Psoas muscle (tissue), 8 donors: ENCODE measurements around the gene TMCO5A. TPM values are rescaled to one million over a fixed set of nuclear protein-coding genes. Genes with fewer than 3 reads are reported as not detected.
"Not testable (repeated sequence)": the region's sequence is repeated elsewhere in the genome, so short reads cannot be mapped to it uniquely, and the experiment has no call there.

ENCODE experiments used
- ATAC-seq, 4 donors: fragments of 200-7000 bp; cut with Tn5 transposase; one replicate each; pipeline ENCODE4 v1.9.1; 2020; ENCODE audit warnings: moderate library complexity in 3 of 4, mild to moderate bottlenecking in 2 of 4
- DNase-seq, 2 donors: peaks; one replicate each; pipeline ENCODE4 v3.0.0-alpha.2; 2020
- H3K27ac ChIP-seq: fragments of 200-600 bp; one replicate; pipeline ENCODE4 v1.8.0; 2022
- H3K27me3 ChIP-seq, 3 donors: fragments of 200-600 bp in 1 of 3; one replicate each; pipeline versions ENCODE4 v1.6.1 to v1.8.0; 2013 to 2022; ENCODE audit warnings: low read length in 2 of 3, mild to moderate bottlenecking in 2 of 3, moderate library complexity in 1 of 3; ENCODE audit not compliant: insufficient read depth in 3 of 3
- H3K36me3 ChIP-seq, 2 donors: fragments of 200-600 bp in 1 of 2; one replicate each; pipeline versions ENCODE4 v1.6.1 to v1.8.0; 2013 to 2022; ENCODE audit warnings: low read depth in 1 of 2, mild to moderate bottlenecking in 1 of 2, moderate library complexity in 1 of 2; ENCODE audit not compliant: insufficient read depth in 1 of 2
- H3K4me1 ChIP-seq: fragments of 200-600 bp; one replicate; pipeline ENCODE4 v1.8.0; 2022
- H3K4me3 ChIP-seq: fragments of 200-600 bp; one replicate; pipeline ENCODE4 v1.8.0; 2022; ENCODE audit warnings: mild to moderate bottlenecking
- H3K9me3 ChIP-seq: fragments of 200-600 bp; one replicate; pipeline ENCODE4 v1.8.0; 2022
- WGBS, 3 donors: extraction: QIAGEN DNeasy Blood & Tissue Kit; methylation state at CpG; one replicate each; pipeline versions ENCODE4 v1.1.6 to v1.1.7; 2013; 5-methylcytosine and 5-hydroxymethylcytosine counted together
- intact Hi-C, 2 donors: fragments of 100-400 bp; cut with DNase I; formaldehyde crosslinking; loops; one replicate each; pipeline versions ENCODE4 v1.11.0 to v1.14.2; 2022
- polyA plus RNA-seq, 3 donors: library from polyadenylated mRNA; stranded (reverse); fragments of 200-250 nt; gene quantifications; one replicate each; pipeline ENCODE4 v1.2.3, GENCODE V29; 2013
- total RNA-seq, 4 donors: library from RNA; stranded (reverse); fragmentation: NEBNext Ultra II Directional in 2 of 4; extraction: Animal tissue kit (Norgen Biotek cat#: 25700) in 2 of 4; gene quantifications; one replicate each; pipeline versions ENCODE4 v1.2.1 to v1.2.4, GENCODE V29; 2021 to 2023
- TF ChIP-seq, protein P1 (sequence below): fragments of 200-600 bp; IDR thresholded peaks from one replicate; pipeline ENCODE4 v1.8.0; 2022; ENCODE audit warnings: antibody characterized with exemption
- donor health status: healthy with polysubstance abuse.
- donor health status: DM: no; HTN: no; CAD: no; lungs with moderate emphysema.
- donor health status: Bipolar disorder and iron deficiency.
- donor health status: healthy.
- donor health status: DM: yes; HTN: yes; CAD: no.
- donor health status: DM: no; HTN: no; CAD: no.
- donor health status: DM: no; HTN: no; CAD: no.
- donor health status: DM: yes; HTN: yes; CAD: no.

Gene TMCO5A
- total and polyA plus RNA-seq, 7 donors, result not detected

DNA sequence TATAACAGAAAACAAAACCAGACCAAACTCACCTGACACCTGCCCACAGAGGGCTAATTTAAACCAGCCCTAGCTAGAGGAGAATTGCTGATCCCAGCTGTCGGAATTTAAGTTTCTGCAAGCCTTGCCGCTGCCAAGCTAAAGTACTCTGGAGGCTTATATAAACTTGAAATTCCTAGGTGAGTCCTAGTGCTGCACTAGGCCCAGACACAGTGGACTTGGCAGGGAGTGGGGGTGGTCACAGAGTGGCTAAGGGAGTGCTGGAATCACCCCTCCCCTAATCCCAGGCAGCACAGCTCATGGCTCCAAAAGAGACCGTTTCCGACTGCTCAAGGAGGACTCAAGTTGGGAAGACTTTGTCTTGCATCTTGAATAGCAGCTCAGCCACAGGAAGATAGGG, 17.6 kb downstream of the TMCO5A start:
- 87 to 92% (median 87%) methylated on average over 4 of the region's 4 CpGs for WGBS, 3 donors
- ATAC-seq, result no peak

GRCh38 chr15:37960742-37961141, 26.3 kb downstream of the TMCO5A start:
- H3K9me3 ChIP-seq, result not testable (repeated sequence)

More for the DNA sequence above, 17.6 kb downstream of the TMCO5A start:
- intact Hi-C loops, result no loop called here
- Histone ChIP-seq H3K4me1 (no peaks in the 10 kb centered on the region), H3K9me3 (no peaks in the 10 kb centered on the region), H3K36me3 (no peaks in the 10 kb centered on the region), H3K27me3 (no peaks in the 10 kb centered on the region), H3K27ac (no peak overlapping the region), H3K4me3 (no peak overlapping the region)
- TF ChIP-seq, protein P1, sequence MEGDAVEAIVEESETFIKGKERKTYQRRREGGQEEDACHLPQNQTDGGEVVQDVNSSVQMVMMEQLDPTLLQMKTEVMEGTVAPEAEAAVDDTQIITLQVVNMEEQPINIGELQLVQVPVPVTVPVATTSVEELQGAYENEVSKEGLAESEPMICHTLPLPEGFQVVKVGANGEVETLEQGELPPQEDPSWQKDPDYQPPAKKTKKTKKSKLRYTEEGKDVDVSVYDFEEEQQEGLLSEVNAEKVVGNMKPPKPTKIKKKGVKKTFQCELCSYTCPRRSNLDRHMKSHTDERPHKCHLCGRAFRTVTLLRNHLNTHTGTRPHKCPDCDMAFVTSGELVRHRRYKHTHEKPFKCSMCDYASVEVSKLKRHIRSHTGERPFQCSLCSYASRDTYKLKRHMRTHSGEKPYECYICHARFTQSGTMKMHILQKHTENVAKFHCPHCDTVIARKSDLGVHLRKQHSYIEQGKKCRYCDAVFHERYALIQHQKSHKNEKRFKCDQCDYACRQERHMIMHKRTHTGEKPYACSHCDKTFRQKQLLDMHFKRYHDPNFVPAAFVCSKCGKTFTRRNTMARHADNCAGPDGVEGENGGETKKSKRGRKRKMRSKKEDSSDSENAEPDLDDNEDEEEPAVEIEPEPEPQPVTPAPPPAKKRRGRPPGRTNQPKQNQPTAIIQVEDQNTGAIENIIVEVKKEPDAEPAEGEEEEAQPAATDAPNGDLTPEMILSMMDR, result no peak
- no peak for DNase-seq

DNA sequence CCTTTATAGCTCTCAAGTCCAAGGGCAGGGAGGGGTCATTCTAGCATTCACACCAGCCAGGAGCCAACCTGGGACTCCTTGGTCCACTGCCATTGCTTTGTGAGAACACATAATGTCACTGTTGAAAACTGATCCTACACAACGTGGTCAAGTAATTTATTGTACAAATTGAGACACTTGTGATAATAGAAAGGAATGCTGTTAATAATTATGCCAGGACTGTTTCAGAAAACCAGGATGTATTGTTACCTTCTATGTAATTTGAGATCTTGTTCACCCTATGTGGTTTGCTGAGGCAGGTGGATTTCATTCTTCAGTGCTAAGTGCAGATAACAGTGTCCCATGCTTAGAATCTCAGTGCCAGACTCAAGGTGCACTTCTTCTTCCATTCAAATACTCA, 33.3 kb downstream of the TMCO5A start:
- intact Hi-C loops, result no loop called here
- ATAC-seq, result no peak
- 29 to 36% (median 30%) methylated on average over 1 of the region's 1 CpG for WGBS, 3 donors
- Histone ChIP-seq H3K4me1 (no peaks in the 10 kb centered on the region), H3K27ac (no peak overlapping the region), H3K4me3 (no peak overlapping the region), H3K9me3 (peaks cover 3% of the 10 kb centered on the region), H3K27me3 (peaks cover 0 to 3% (median 0%) of the 10 kb centered on the region in 3 donors), H3K36me3 (no peaks in the 10 kb centered on the region)
- TF ChIP-seq, protein P1, result no peak
- no peak for DNase-seq

More at GRCh38 chr15:37960742-37961141, 26.3 kb downstream of the TMCO5A start:
- ATAC-seq, H3K4me3 ChIP-seq, H3K36me3 ChIP-seq, H3K4me1 ChIP-seq, H3K27me3 ChIP-seq, intact Hi-C loops, DNase-seq, H3K27ac ChIP-seq: not testable (repeated sequence)
- 94 to 97% (median 94%) methylated on average over 1 of the region's 1 CpG for WGBS, 3 donors

DNA sequence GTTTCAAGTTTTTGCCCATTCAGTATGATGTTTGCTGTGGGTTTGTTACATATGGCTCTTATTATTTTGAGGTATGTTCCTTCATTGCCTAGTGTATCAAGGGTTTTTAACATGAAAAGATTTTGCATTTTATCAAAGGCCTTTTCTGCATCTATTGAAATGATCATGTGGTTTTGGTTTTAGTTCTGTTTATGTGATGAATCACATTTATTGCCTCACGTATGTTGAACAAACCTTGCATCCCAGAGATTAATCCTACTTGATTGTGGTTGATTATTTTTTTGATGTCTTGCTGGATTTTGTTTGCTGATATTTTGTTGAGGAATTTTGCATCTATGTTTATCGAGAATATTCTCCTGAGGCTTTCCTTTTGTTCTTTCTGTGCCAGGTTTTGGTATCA, 39.4 kb downstream of the TMCO5A start:
- DNase-seq (no peak), ATAC-seq (no peak)
- H3K27ac ChIP-seq, result no peak overlapping the region
- H3K36me3 ChIP-seq, result no peaks in the 10 kb centered on the region
- H3K4me1 ChIP-seq, result no peaks in the 10 kb centered on the region
- TF ChIP-seq, protein P1, result no peak
- no peaks in the 10 kb centered on the region for H3K27me3 ChIP-seq
- intact Hi-C loops, result no loop called here
- 75 to 86% (median 76%) methylated on average over 2 of the region's 2 CpGs for WGBS, 3 donors
- H3K4me3 ChIP-seq, result no peak overlapping the region
- H3K9me3 ChIP-seq, result peaks cover 7% of the 10 kb centered on the region

DNA sequence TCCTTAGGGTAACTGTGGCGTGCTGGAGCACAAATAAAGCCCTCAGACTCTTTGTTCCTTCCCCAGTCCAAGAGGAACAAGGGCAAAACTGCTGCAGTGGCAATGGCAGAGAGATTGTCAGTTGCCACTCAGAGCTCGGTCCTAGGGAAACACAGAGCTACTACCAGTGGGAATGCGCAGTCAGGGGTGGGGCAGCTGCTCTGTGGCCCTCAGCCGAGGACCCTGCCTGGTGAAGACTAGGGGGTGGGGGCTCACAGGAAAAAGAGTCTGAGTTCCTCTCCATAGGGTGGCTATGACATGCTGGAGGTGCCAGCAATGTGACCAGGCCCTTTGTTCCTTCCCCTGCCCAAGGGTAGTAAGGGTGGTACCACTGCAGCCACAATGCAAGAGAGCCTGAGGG, 43.8 kb downstream of the TMCO5A start:
- Histone ChIP-seq H3K4me1 (no peaks in the 10 kb centered on the region), H3K9me3 (peaks cover under 1% of the 10 kb centered on the region), H3K27ac (no peak overlapping the region), H3K4me3 (no peak overlapping the region), H3K27me3 (no peaks in the 10 kb centered on the region), H3K36me3 (no peaks in the 10 kb centered on the region)
- DNase-seq, result no peak
- 70 to 79% (median 77%) methylated on average over 4 of the region's 4 CpGs for WGBS, 3 donors
- intact Hi-C loops, result no loop called here
- no peak for ATAC-seq
- TF ChIP-seq, protein P1, result no peak
